HCT116 (cell line): Measurements from ENCODE around the gene CSGALNACT2.

Experiments used
- EZH2 ChIP-seq: fragments of 200-600 bp; sonication (generic); IDR thresholded peaks from 2 replicates; pipeline ENCODE4 v1.6.1; 2017; ENCODE audit warnings: antibody characterized with exemption, mixed run types
- EZH2phosphoT487 ChIP-seq: fragments of 200-600 bp; IDR thresholded peaks from 2 replicates; pipeline ENCODE4 v1.6.1; 2018; ENCODE audit warnings: antibody characterized with exemption, borderline replicate concordance
- TF ChIP-seq, protein P1 (sequence below): IDR thresholded peaks from 2 replicates; pipeline ENCODE4 v1.6.1; 2012
- TF ChIP-seq, protein P2 (sequence below), 3 experiments: fragments of 200-600 bp in 1 of 3; sonication (generic) in 1 of 3; IDR thresholded peaks in 2 of 3; conservative IDR thresholded peaks in 1 of 3; 2 replicates each; pipeline ENCODE4 v1.5.1; 2012 to 2017; ENCODE audit warnings: low read depth in 2 of 3, low read length in 2 of 3, antibody characterized with exemption in 1 of 3, borderline replicate concordance in 1 of 3, control low read depth in 1 of 3, mild to moderate bottlenecking in 1 of 3, mixed read lengths in 1 of 3, mixed run types in 1 of 3, moderate library complexity in 1 of 3; ENCODE audit not compliant: insufficient read depth in 1 of 3

DNA sequence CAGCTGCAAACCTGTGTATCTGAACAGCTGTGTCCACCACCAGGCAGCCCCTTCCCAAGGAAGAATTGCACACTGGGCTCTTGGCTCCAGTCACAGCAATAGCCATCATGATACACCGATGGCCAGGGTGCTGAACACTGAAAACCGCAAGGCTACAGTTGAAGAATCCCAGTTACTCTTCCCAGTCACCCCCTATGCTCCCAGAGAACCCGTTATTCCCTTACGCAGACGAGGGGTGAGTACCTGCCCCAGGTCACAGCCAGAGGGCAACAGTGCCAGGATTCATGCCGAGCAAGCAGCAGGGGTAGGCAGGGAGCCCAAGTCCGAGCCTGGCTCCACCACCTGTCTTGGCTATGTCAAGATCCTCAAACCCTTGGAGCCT lies 70.8 kb downstream of the CSGALNACT2 start:
- TF ChIP-seq, protein P1, sequence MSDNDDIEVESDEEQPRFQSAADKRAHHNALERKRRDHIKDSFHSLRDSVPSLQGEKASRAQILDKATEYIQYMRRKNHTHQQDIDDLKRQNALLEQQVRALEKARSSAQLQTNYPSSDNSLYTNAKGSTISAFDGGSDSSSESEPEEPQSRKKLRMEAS: no peak
- TF ChIP-seq, protein P2, sequence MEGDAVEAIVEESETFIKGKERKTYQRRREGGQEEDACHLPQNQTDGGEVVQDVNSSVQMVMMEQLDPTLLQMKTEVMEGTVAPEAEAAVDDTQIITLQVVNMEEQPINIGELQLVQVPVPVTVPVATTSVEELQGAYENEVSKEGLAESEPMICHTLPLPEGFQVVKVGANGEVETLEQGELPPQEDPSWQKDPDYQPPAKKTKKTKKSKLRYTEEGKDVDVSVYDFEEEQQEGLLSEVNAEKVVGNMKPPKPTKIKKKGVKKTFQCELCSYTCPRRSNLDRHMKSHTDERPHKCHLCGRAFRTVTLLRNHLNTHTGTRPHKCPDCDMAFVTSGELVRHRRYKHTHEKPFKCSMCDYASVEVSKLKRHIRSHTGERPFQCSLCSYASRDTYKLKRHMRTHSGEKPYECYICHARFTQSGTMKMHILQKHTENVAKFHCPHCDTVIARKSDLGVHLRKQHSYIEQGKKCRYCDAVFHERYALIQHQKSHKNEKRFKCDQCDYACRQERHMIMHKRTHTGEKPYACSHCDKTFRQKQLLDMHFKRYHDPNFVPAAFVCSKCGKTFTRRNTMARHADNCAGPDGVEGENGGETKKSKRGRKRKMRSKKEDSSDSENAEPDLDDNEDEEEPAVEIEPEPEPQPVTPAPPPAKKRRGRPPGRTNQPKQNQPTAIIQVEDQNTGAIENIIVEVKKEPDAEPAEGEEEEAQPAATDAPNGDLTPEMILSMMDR (IDR thresholded peaks at IDR 0.05 in 2 of 3, conservative IDR thresholded peaks at IDR 0.05 in 1 of 3; ENCODE audit: borderline replicate concordance in 1 of 3, insufficient read depth in 1 of 3, low read depth in 2 of 3, low read length in 2 of 3): no peak
- no peak for TF ChIP-seq EZH2phosphoT487
- no peak for TF ChIP-seq EZH2
